K562 (cell line): ENCODE results near the gene VPS37D.

Experiments used
- CSDE1 ChIP-seq, 2 experiments: fragments of 450-650 bp; IDR thresholded peaks; 2 replicates each; pipeline ENCODE4 v1.6.1; 2016; ENCODE audit warnings: mild to moderate bottlenecking in 1 of 2
- MED1 ChIP-seq: sonication (generic); formaldehyde crosslinking; IDR thresholded peaks from 2 replicates; pipeline ENCODE4 v1.8.1; 2023; ENCODE audit warnings: missing genetic modification reagents, borderline replicate concordance
- PBX2 ChIP-seq, 2 experiments: IDR thresholded peaks in 1 of 2; conservative IDR thresholded peaks in 1 of 2; 2 replicates each; pipeline ENCODE4 v1.6.1; 2016; ENCODE audit warnings: low read depth in 2 of 2, mild to moderate bottlenecking in 1 of 2, missing compliant biosample characterization in 1 of 2, missing genetic modification characterization in 1 of 2, moderate library complexity in 1 of 2
- TAF1 ChIP-seq: IDR thresholded peaks from 2 replicates; pipeline ENCODE4 v1.6.1; 2011; ENCODE audit warnings: mild to moderate bottlenecking, low read length, moderate library complexity; ENCODE audit not compliant: insufficient read depth, control insufficient read depth, severe bottlenecking; ENCODE audit errors: extremely low read depth
- U2AF2 ChIP-seq: fragments of 200-400 bp; formaldehyde crosslinking; optimal IDR thresholded peaks from 2 replicates; pipeline ENCODE3; 2017; ENCODE audit warnings: low read depth, mild to moderate bottlenecking, low read length
- TF ChIP-seq, protein P1 (sequence below): fragments of 200-800 bp; sonication (Bioruptor generic); IDR thresholded peaks from 2 replicates; pipeline ENCODE4 v1.6.1; 2017; ENCODE audit warnings: missing genetic modification characterization, missing compliant biosample characterization

DNA sequence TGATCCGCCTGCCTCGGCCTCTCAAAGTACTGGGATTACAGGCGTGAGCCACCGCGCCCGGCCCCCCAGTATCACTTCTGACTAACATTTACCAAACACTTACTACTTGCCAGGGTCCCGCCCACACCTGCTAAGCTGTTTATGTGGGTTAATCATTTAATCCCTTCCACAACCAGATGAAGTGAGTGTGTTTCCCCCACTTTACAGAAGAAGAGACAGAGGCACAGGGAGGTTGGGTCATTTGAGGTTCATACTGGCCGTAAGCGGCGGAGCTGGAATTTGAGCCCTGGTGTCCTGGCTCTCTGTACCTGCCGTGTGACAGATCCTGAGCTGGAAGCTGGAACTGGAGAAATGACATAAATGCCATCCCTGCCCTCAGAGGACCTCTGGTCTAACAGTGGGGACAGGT lies 15.1 kb upstream of the VPS37D start:
- TF ChIP-seq U2AF2 (no peak), MED1 (CRISPR knock-in tag) (no peak), PBX2 (CRISPR knock-in tag; IDR thresholded peaks at IDR 0.05; ENCODE audit: low read depth) (no peak), PBX2 (tag; conservative IDR thresholded peaks at IDR 0.05; ENCODE audit: low read depth) (no peak), TAF1 (no peak), CSDE1 (IDR thresholded peaks at IDR 0.05) (no peak)
- TF ChIP-seq, protein P1, sequence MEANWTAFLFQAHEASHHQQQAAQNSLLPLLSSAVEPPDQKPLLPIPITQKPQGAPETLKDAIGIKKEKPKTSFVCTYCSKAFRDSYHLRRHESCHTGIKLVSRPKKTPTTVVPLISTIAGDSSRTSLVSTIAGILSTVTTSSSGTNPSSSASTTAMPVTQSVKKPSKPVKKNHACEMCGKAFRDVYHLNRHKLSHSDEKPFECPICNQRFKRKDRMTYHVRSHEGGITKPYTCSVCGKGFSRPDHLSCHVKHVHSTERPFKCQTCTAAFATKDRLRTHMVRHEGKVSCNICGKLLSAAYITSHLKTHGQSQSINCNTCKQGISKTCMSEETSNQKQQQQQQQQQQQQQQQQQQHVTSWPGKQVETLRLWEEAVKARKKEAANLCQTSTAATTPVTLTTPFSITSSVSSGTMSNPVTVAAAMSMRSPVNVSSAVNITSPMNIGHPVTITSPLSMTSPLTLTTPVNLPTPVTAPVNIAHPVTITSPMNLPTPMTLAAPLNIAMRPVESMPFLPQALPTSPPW (CRISPR knock-in tag): no peak
